ENCODE measurements around the gene FBXL13.
"Not testable (repeated sequence)": the region's sequence is repeated elsewhere in the genome, so short reads cannot be mapped to it uniquely, and the experiment has no call there.

FBXL13 gene

DNA sequence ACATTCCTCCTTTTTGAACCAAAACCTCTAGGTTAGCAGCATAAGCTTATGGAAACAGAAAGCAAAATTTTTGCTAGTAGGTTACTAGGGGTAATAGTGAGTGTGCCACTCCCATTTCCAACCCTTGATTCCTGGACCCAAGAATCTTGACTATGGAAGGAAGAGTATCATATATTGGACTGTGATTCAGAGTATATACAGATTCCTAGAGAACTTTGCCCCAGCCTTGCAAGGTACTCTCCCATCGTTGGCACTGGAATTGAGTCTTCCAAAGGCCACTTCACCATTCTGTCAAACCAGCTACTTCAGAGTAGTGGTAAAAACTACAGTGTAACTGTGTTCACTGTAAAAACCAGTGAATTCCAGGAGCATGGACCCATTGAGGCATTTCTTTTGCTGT lies 92.4 kb downstream of the FBXL13 start:
- H3K27ac ChIP-seq: no peak overlapping the region
- TF ChIP-seq, protein P1, sequence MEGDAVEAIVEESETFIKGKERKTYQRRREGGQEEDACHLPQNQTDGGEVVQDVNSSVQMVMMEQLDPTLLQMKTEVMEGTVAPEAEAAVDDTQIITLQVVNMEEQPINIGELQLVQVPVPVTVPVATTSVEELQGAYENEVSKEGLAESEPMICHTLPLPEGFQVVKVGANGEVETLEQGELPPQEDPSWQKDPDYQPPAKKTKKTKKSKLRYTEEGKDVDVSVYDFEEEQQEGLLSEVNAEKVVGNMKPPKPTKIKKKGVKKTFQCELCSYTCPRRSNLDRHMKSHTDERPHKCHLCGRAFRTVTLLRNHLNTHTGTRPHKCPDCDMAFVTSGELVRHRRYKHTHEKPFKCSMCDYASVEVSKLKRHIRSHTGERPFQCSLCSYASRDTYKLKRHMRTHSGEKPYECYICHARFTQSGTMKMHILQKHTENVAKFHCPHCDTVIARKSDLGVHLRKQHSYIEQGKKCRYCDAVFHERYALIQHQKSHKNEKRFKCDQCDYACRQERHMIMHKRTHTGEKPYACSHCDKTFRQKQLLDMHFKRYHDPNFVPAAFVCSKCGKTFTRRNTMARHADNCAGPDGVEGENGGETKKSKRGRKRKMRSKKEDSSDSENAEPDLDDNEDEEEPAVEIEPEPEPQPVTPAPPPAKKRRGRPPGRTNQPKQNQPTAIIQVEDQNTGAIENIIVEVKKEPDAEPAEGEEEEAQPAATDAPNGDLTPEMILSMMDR (conservative IDR thresholded peaks at IDR 0.05): no peak

DNA sequence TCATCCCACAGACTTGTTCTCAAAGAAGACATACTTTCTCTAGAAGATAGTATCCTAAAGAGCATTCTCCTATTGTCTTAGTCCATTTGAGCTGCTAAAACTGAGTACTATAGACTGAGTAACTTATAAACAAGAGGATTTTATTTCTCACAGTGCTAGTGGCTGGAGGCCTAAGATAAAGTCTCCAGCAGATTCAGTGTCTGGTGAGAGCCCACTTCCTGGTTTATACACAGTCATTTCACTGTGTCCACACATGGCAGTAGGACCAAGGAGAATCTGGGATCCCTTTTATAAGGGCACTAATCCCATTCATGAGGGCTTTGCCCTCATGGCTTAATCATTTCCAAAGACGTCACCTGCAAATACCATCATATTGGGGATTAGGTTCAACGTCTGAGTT lies 93.1 kb downstream of the FBXL13 start:
- H3K27ac ChIP-seq: no peak overlapping the region
- TF ChIP-seq, protein P1 (conservative IDR thresholded peaks at IDR 0.05): no peak

- no peak overlapping the region for H3K27ac ChIP-seq
- TF ChIP-seq, protein P1 (conservative IDR thresholded peaks at IDR 0.05): no peak
These were observed 94.9 kb downstream of the FBXL13 start for GRCh38 chr7:102979670-102980069.

- TF ChIP-seq, protein P1 (conservative IDR thresholded peaks at IDR 0.05): no peak
- H3K27ac ChIP-seq: no peak overlapping the region
These were observed 96.3 kb downstream of the FBXL13 start for GRCh38 chr7:102978284-102978683.

GRCh38 chr7:102977586-102977985 lies 97.0 kb downstream of the FBXL13 start:
- H3K27ac ChIP-seq: not testable (repeated sequence)

GRCh38 chr7:102976493-102976892 lies 98.1 kb downstream of the FBXL13 start:
- H3K27ac ChIP-seq: no peak overlapping the region

GRCh38 chr7:102975854-102976253 lies 98.7 kb downstream of the FBXL13 start:
- no peak overlapping the region for H3K27ac ChIP-seq
- TF ChIP-seq, protein P1 (conservative IDR thresholded peaks at IDR 0.05): no peak

More at GRCh38 chr7:102976493-102976892, 98.1 kb downstream of the FBXL13 start:
- TF ChIP-seq, protein P1 (conservative IDR thresholded peaks at IDR 0.05): no peak

GRCh38 chr7:102974366-102975236 lies 100.0 kb downstream of the FBXL13 start:
- no peak overlapping the region for H3K27ac ChIP-seq
- TF ChIP-seq, protein P1 (conservative IDR thresholded peaks at IDR 0.05): no peak
